Mesenchymal stem cell (in vitro differentiated cells and primary cell): ENCODE measurements around the gene KRT12.
A peak's percentile ranks its signal among the peaks of the same experiment; 100 is the strongest.

Source experiments
- DNase-seq: peaks from one replicate; pipeline ENCODE4 v3.0.0-alpha.2; 2013
- H2AFZ ChIP-seq: one replicate; pipeline ENCODE4 v1.6.1; 2013; ENCODE audit warnings: low read depth, mild to moderate bottlenecking, control low read depth, inconsistent platforms, low read length, moderate library complexity
- H2AK5ac ChIP-seq: 2 replicates; pipeline ENCODE4 v1.6.1; 2013; ENCODE audit warnings: low read length, moderate library complexity, mild to moderate bottlenecking, inconsistent platforms; ENCODE audit not compliant: severe bottlenecking
- H2BK120ac ChIP-seq: one replicate; pipeline ENCODE4 v1.6.1; 2013; ENCODE audit warnings: low read depth, mild to moderate bottlenecking, inconsistent platforms, low read length, moderate library complexity
- H2BK12ac ChIP-seq, 2 experiments: one replicate each; pipeline ENCODE4 v1.6.1; 2013; ENCODE audit warnings: inconsistent platforms in 2 of 2, low read length in 2 of 2, mild to moderate bottlenecking in 2 of 2, moderate library complexity in 2 of 2, control low read depth in 1 of 2
- H2BK15ac ChIP-seq: one replicate; pipeline ENCODE4 v1.6.1; 2013; ENCODE audit warnings: mild to moderate bottlenecking, low read depth, inconsistent platforms; ENCODE audit not compliant: poor library complexity, severe bottlenecking
- H2BK5ac ChIP-seq: 2 replicates; pipeline ENCODE4 v1.6.1; 2013; ENCODE audit warnings: low read depth, mild to moderate bottlenecking, low read length, control low read depth, inconsistent platforms; ENCODE audit not compliant: poor library complexity, severe bottlenecking
- H3K14ac ChIP-seq, 2 experiments: one replicate each; pipeline ENCODE4 v1.6.1; 2013; ENCODE audit warnings: inconsistent platforms in 2 of 2, low read length in 2 of 2, control low read depth in 1 of 2, mild to moderate bottlenecking in 1 of 2, moderate library complexity in 1 of 2
- H3K18ac ChIP-seq, 2 experiments: one replicate each; pipeline ENCODE4 v1.6.1; 2013; ENCODE audit warnings: inconsistent platforms in 2 of 2, low read length in 2 of 2, control low read depth in 1 of 2, low read depth in 1 of 2, mild to moderate bottlenecking in 1 of 2
- H3K23ac ChIP-seq, 2 experiments: one replicate each; pipeline ENCODE4 v1.6.1; 2013; ENCODE audit warnings: inconsistent platforms in 2 of 2, low read length in 2 of 2, mild to moderate bottlenecking in 2 of 2, moderate library complexity in 2 of 2, control low read depth in 1 of 2
- H3K27ac ChIP-seq: 2 replicates; pipeline ENCODE4 v1.5.1; 2013; ENCODE audit warnings: mild to moderate bottlenecking, moderate library complexity, low read length, control low read depth, inconsistent platforms; ENCODE audit not compliant: poor library complexity, severe bottlenecking
- H3K27me3 ChIP-seq, 2 experiments: 2 replicates each; pipeline versions ENCODE4 v1.6.1 to v1.7.0; 2013; ENCODE audit warnings: low read length in 2 of 2, mild to moderate bottlenecking in 2 of 2, moderate library complexity in 2 of 2, control low read depth in 1 of 2, inconsistent platforms in 1 of 2; ENCODE audit not compliant: control insufficient read depth in 1 of 2, insufficient read depth in 1 of 2
- H3K36me3 ChIP-seq, 2 experiments: 2 replicates each; pipeline versions ENCODE4 v1.6.1 to v1.7.0; 2013; ENCODE audit warnings: low read length in 2 of 2, control low read depth in 1 of 2, inconsistent platforms in 1 of 2, low read depth in 1 of 2, mild to moderate bottlenecking in 1 of 2; ENCODE audit not compliant: insufficient read depth in 2 of 2, control insufficient read depth in 1 of 2
- H3K4ac ChIP-seq, 2 experiments: one replicate each; pipeline ENCODE4 v1.6.1; 2013; ENCODE audit warnings: inconsistent platforms in 2 of 2, low read length in 2 of 2, mild to moderate bottlenecking in 2 of 2, moderate library complexity in 2 of 2, control low read depth in 1 of 2, low read depth in 1 of 2
- H3K4me1 ChIP-seq: 2 replicates; pipeline ENCODE4 v1.6.1; 2013; ENCODE audit warnings: low read depth, low read length, control low read depth; ENCODE audit not compliant: control insufficient read depth, insufficient read depth
- H3K4me2 ChIP-seq: 2 replicates; pipeline ENCODE4 v1.6.1; 2013; ENCODE audit warnings: low read length, mild to moderate bottlenecking, inconsistent platforms; ENCODE audit not compliant: poor library complexity, severe bottlenecking
- H3K4me3 ChIP-seq, 2 experiments: 2 replicates each; pipeline versions ENCODE4 v1.5.1 to v1.7.0; 2013; ENCODE audit warnings: low read length in 2 of 2, mild to moderate bottlenecking in 2 of 2, control low read depth in 1 of 2, low read depth in 1 of 2; ENCODE audit not compliant: insufficient read depth in 1 of 2
- H3K79me1 ChIP-seq: replicated peaks from 2 replicates; pipeline ENCODE4 v1.6.1; 2013; ENCODE audit warnings: mild to moderate bottlenecking, control low read depth, low read length, inconsistent platforms; ENCODE audit not compliant: poor library complexity, severe bottlenecking
- H3K9ac ChIP-seq: 2 replicates; pipeline ENCODE4 v1.7.0; 2013; ENCODE audit warnings: mild to moderate bottlenecking, low read length, moderate library complexity
- H3K9me3 ChIP-seq: 2 replicates; pipeline ENCODE4 v1.7.0; 2013; ENCODE audit warnings: mild to moderate bottlenecking, low read length; ENCODE audit not compliant: control insufficient read depth
- H4K8ac ChIP-seq: one replicate; pipeline ENCODE4 v1.6.1; 2013; ENCODE audit warnings: inconsistent platforms, mild to moderate bottlenecking, low read length, moderate library complexity
- H4K91ac ChIP-seq: one replicate; pipeline ENCODE4 v1.6.1; 2013; ENCODE audit warnings: mild to moderate bottlenecking, low read length, inconsistent platforms
- WGBS: methylation state at CpG from one replicate; pipeline ENCODE4 v1.1.7; 2013; ENCODE audit warnings: mixed read lengths; 5-methylcytosine and 5-hydroxymethylcytosine counted together

Gene KRT12

GRCh38 chr17:40909351-40909750 is 42.3 kb upstream of the KRT12 start:
- Histone ChIP-seq H3K4ac (no peak overlapping the region), H4K8ac (no peak overlapping the region), H3K9me3 (no peaks in the 10 kb centered on the region), H4K91ac (no peak overlapping the region), H3K79me1 (no peaks in the 10 kb centered on the region), H3K14ac (no peak overlapping the region), H3K4me3 (no peak overlapping the region), H3K9ac (peak overlapping the region; percentile 81), H3K4me2 (no peak overlapping the region), H3K18ac (no peak overlapping the region), H2BK5ac (no peak overlapping the region), H2AK5ac (no peak overlapping the region), H3K4me1 (peaks cover 10% of the 10 kb centered on the region), H3K27me3 (no peaks in the 10 kb centered on the region), H2BK120ac (no peak overlapping the region), H3K27ac (peak overlapping the region; percentile 85), H2BK12ac (no peak overlapping the region), H2BK15ac (no peak overlapping the region), H3K23ac (no peak overlapping the region), H3K36me3 (no peaks in the 10 kb centered on the region), H2AFZ (no peak overlapping the region)
- DNase-seq: peak; percentile 96
- 0% methylated on average over 4 of the region's 5 CpGs for WGBS

GRCh38 chr17:40906613-40907012 is 39.6 kb upstream of the KRT12 start:
- Histone ChIP-seq H3K14ac (no peak overlapping the region), H3K9ac (no peak overlapping the region), H2BK15ac (no peak overlapping the region), H3K18ac (no peak overlapping the region), H3K23ac (no peak overlapping the region), H2AK5ac (no peak overlapping the region), H3K36me3 (no peaks in the 10 kb centered on the region), H3K4me2 (no peak overlapping the region), H2BK5ac (no peak overlapping the region), H2AFZ (no peak overlapping the region), H3K79me1 (no peaks in the 10 kb centered on the region), H3K4me1 (peaks cover 15% of the 10 kb centered on the region), H4K91ac (no peak overlapping the region), H4K8ac (no peak overlapping the region), H3K4ac (no peak overlapping the region), H2BK12ac (no peak overlapping the region), H2BK120ac (no peak overlapping the region), H3K4me3 (no peak overlapping the region), H3K9me3 (no peaks in the 10 kb centered on the region), H3K27me3 (no peaks in the 10 kb centered on the region), H3K27ac (no peak overlapping the region)
- 99% methylated on average over 4 of the region's 4 CpGs for whole genome bisulfite sequencing
- DNase-seq: no peak

- H3K36me3 ChIP-seq: no peaks in the 10 kb centered on the region
- H2BK120ac ChIP-seq: no peak overlapping the region
These were observed 38.3 kb upstream of the KRT12 start for GRCh38 chr17:40905370-40905769.

GRCh38 chr17:40903129-40903847 is 36.3 kb upstream of the KRT12 start:
- Histone ChIP-seq H2AK5ac (peak overlapping the region; percentile 49), H3K9me3 (no peaks in the 10 kb centered on the region), H3K9ac (peak overlapping the region; percentile 16), H3K27ac (peak overlapping the region; percentile 100), H3K23ac (peak overlapping the region in 1 of 2 experiments; percentile 95), H3K36me3 (no peaks in the 10 kb centered on the region), H2BK15ac (no peak overlapping the region), H3K79me1 (no peaks in the 10 kb centered on the region), H3K18ac (no peak overlapping the region), H2BK12ac (no peak overlapping the region), H3K4me1 (peaks cover 13% of the 10 kb centered on the region), H3K4me2 (peak overlapping the region; percentile 44), H3K14ac (no peak overlapping the region), H2BK120ac (no peak overlapping the region), H3K27me3 (no peaks in the 10 kb centered on the region), H4K91ac (no peak overlapping the region), H2BK5ac (peak overlapping the region; percentile 95), H3K4ac (no peak overlapping the region), H4K8ac (peak overlapping the region; percentile 38), H2AFZ (no peak overlapping the region), H3K4me3 (no peak overlapping the region)
- 44% methylated on average over 11 of the region's 12 CpGs for WGBS
- peak; percentile 45 for DNase-seq

More at GRCh38 chr17:40905370-40905769, 38.3 kb upstream of the KRT12 start:
- Histone ChIP-seq H4K91ac (no peak overlapping the region), H2AK5ac (peak overlapping the region; percentile 79), H3K79me1 (no peaks in the 10 kb centered on the region), H3K14ac (no peak overlapping the region), H2BK5ac (no peak overlapping the region), H2BK15ac (no peak overlapping the region), H3K4me3 (no peak overlapping the region), H3K23ac (no peak overlapping the region), H2BK12ac (no peak overlapping the region), H3K27ac (no peak overlapping the region), H3K18ac (no peak overlapping the region), H3K4me1 (peaks cover 14% of the 10 kb centered on the region), H3K27me3 (no peaks in the 10 kb centered on the region), H4K8ac (no peak overlapping the region), H3K4ac (no peak overlapping the region), H3K4me2 (no peak overlapping the region), H3K9ac (no peak overlapping the region), H3K9me3 (no peaks in the 10 kb centered on the region), H2AFZ (no peak overlapping the region)
- 97% methylated on average over 3 of the region's 5 CpGs for WGBS
- no peak for DNase-seq
